Lower lobe of right lung (tissue), 2 donors: ENCODE results near the gene HNRNPL. TPM values are rescaled to one million over a fixed set of nuclear protein-coding genes. Genes with fewer than 3 reads are reported as not detected.
"Not testable (repeated sequence)": the region's sequence is repeated elsewhere in the genome, so short reads cannot be mapped to it uniquely, and the experiment has no call there.

Experiments used
- ATAC-seq, 2 donors: fragments of 200-7000 bp; cut with Tn5 transposase; one replicate each; pipeline ENCODE4 v1.9.1; 2020 to 2022; ENCODE audit warnings: mild to moderate bottlenecking in 2 of 2, moderate library complexity in 2 of 2
- DNase-seq: peaks from one replicate; pipeline ENCODE4 v3.0.0-alpha.2; 2020
- H3K27ac ChIP-seq: fragments of 200-600 bp; one replicate; pipeline ENCODE4 v1.8.0; 2022
- H3K27me3 ChIP-seq: fragments of 200-600 bp; one replicate; pipeline ENCODE4 v1.8.0; 2022; ENCODE audit warnings: low read depth
- H3K36me3 ChIP-seq: fragments of 200-600 bp; one replicate; pipeline ENCODE4 v1.8.0; 2022; ENCODE audit warnings: mild to moderate bottlenecking
- H3K4me1 ChIP-seq: fragments of 200-600 bp; one replicate; pipeline ENCODE4 v1.8.0; 2022
- H3K4me3 ChIP-seq: fragments of 200-600 bp; one replicate; pipeline ENCODE4 v1.8.0; 2022; ENCODE audit warnings: mild to moderate bottlenecking
- H3K9me3 ChIP-seq: fragments of 200-600 bp; one replicate; pipeline ENCODE4 v1.8.0; 2022
- intact Hi-C: fragments of 100-400 bp; cut with DNase I; formaldehyde crosslinking; loops from one replicate; pipeline ENCODE4 v1.11.0; 2022
- total RNA-seq: library from RNA; stranded (reverse); fragmentation: NEBNext Ultra II Directional; extraction: Animal tissue kit (Norgen Biotek cat#: 25700); gene quantifications from one replicate; pipeline ENCODE4 v1.2.1, GENCODE V29; 2021
- TF ChIP-seq, protein P1 (sequence below): fragments of 200-600 bp; IDR thresholded peaks from one replicate; pipeline ENCODE4 v1.8.0; 2022; ENCODE audit warnings: antibody characterized with exemption, mild to moderate bottlenecking
- donor health status: DM: no; HTN: yes; CAD: no; lungs with severe emphysema.

The HNRNPL gene
- total RNA-seq, 1 donor from 2014 or later, result 274 TPM

DNA sequence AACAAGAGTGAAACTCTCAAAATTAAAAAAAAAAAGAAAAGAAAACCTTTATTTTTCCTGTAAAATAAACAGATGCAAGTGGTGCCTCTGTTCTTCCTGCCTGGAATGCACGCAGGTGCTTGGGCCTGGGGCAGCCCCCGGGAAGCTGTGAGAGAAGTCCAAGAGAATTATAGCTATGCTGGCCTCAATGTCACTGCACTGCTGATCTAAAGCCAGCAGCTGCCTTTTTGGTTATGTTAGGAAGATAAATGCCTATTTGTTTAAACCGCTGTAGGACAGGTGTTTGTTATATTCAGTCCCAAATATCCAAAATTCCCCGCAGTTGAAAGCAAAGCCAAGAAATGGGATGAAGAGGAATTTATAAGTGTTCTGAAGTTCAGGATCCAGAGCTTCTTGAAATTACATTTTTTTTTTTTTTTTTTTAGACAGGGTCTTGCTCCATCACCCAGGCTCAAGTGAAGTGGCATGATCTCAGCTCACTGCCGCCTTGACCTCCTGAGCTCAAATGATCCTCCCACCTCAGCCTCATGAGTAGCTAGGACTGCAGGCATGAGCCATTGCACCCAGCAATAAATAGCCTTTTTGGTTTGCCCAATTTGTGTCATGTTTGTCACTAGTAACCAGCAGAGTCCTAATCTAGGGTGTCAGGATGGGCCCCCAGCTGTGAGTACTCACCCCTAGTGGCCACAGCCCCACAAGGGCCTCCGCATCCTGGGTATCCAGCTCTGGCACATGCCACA, 26.0 kb upstream of the HNRNPL start:
- Histone ChIP-seq H3K4me3 (no peak overlapping the region), H3K27me3 (no peaks in the 10 kb centered on the region), H3K36me3 (peaks cover 18% of the 10 kb centered on the region), H3K4me1 (peaks cover 19% of the 10 kb centered on the region), H3K9me3 (no peaks in the 10 kb centered on the region), H3K27ac (no peak overlapping the region)
- intact Hi-C loops, result no loop called here
- ATAC-seq (no peak), DNase-seq (no peak)
- TF ChIP-seq, protein P1, sequence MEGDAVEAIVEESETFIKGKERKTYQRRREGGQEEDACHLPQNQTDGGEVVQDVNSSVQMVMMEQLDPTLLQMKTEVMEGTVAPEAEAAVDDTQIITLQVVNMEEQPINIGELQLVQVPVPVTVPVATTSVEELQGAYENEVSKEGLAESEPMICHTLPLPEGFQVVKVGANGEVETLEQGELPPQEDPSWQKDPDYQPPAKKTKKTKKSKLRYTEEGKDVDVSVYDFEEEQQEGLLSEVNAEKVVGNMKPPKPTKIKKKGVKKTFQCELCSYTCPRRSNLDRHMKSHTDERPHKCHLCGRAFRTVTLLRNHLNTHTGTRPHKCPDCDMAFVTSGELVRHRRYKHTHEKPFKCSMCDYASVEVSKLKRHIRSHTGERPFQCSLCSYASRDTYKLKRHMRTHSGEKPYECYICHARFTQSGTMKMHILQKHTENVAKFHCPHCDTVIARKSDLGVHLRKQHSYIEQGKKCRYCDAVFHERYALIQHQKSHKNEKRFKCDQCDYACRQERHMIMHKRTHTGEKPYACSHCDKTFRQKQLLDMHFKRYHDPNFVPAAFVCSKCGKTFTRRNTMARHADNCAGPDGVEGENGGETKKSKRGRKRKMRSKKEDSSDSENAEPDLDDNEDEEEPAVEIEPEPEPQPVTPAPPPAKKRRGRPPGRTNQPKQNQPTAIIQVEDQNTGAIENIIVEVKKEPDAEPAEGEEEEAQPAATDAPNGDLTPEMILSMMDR, result no peak

DNA sequence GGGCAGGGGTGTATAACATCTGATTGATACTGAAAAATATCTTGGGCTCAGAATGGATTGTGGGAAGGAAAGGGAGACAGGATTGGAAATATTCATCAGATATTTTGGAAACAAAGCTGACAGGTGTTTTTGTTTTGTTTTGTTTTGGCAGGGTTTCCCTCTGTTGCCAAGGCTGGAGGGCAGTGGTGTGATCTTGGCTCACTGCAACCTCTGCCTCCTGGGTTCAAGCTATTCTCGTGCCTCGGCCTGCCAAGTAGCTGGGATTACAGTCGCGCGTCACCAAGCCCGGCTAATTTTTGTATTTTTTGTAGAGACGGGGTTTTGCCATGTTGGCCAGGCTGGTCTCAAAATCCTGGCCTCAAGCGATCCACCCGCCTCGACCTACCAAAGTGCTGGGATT, 23.6 kb upstream of the HNRNPL start:
- peaks cover 33% of the 10 kb centered on the region for H3K4me1 ChIP-seq
- H3K27me3 ChIP-seq, DNase-seq, H3K36me3 ChIP-seq, ATAC-seq, H3K27ac ChIP-seq, intact Hi-C loops, H3K4me3 ChIP-seq, H3K9me3 ChIP-seq: not testable (repeated sequence)

DNA sequence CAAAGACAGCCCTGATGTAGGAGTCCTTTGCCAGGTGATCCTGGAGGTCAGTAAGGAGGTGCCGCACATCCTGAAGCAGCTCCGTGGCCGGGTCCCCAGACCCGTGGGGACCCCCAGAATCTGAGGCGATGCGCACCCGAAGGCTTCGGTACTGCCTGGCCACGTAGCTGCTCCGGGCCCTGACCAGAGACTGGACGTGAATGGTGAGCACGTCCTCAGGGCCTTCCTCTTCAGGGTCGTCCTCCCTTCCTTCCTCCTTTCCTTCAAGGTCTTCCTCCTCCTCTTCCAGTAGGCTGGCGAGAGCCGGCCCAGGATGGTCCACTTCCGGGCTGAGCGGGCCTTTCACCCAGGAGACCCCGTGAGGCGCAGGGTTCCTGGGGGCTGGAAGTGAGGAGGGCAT, 20.8 kb upstream of the HNRNPL start:
- Histone ChIP-seq H3K27ac (peak overlapping the region; percentile 65), H3K4me1 (peaks cover 18% of the 10 kb centered on the region), H3K4me3 (peak overlapping the region; percentile 60), H3K36me3 (no peaks in the 10 kb centered on the region), H3K9me3 (no peaks in the 10 kb centered on the region), H3K27me3 (no peaks in the 10 kb centered on the region)
- intact Hi-C loops, result no loop called here
- DNase-seq (no peak), ATAC-seq (peak; percentile 1 to 2)
- TF ChIP-seq, protein P1, result no peak

DNA sequence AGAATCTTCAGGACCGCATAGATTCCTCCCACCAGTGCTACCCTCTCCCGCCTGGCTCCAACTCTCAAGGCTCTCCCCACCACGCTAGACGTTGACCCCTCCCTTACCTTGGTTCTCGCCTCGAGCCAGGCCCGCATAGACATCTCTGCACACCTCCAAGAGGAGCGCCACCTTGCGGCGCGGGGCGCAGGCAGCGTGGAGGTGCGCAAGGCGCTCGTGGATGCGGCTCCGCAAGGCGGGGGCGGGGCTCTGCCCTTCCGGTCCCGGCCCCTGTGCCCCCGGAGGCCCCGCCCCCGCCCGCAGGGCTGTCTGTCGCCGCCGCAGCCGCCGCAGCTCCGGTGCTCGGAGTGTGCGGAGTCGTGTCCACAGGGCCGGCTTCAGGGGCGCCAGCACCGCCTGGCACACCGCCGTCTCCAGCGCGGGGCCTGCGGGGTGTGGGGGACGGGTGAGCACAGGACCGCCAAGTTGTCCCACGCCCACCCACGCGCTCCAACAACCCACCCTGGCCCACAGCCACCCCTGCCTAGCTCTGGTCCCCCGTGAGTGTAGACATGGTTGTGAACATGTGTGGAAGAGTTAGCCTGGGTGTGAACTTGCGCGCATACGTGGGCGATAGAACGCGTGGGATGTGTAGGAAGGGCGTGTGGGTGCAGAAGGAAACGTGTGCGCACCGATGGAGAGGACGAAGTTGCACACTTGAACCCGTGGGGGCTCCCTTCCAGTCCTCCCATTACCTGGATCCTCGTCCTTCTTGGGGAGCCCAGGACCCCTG, 20.2 kb upstream of the HNRNPL start:
- H3K27me3 ChIP-seq, result no peaks in the 10 kb centered on the region
- no peaks in the 10 kb centered on the region for H3K9me3 ChIP-seq
- peaks cover 23% of the 10 kb centered on the region for H3K4me1 ChIP-seq
- H3K4me3 ChIP-seq, result peak overlapping the region; percentile 60
- H3K36me3 ChIP-seq, result no peaks in the 10 kb centered on the region
- intact Hi-C loops, result no loop called here
- ATAC-seq (peak; percentile 97 to 98), DNase-seq (peak; percentile 95)
- peak overlapping the region; percentile 65 for H3K27ac ChIP-seq
- TF ChIP-seq, protein P1, result peak; percentile 90

DNA sequence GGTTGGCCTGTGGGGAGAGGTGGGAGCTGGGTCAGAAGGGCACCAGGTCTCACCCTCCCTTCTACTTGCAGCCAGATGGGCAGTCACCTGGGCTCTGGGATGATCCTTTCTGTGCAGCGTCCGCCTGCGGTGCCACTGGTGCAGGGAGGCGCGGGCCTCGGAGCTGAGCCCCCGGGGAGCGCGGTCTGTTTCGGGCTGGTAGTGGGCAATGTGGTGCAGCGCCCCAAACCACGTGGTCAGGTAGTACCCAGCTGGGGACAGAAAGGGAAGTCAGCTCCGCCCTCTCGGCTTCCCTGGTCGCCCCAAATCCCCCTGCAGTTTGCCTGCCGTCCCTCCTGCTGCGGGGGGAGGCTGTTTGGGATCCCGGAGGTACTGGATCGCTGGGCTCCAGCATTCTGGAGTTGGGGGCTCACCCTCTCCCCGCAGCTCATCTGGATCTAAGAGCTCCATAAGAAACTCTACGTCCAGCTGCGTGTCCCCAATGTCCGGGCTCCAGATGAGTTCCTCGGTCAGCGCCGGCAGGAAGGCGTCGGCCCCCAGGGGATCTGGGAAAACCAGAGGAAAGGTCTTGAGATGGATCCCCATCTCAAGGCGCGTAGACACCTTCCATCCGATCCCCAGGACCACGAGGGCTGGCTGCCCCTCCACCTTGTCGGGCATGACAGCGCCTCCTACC, 19.5 kb upstream of the HNRNPL start:
- Histone ChIP-seq H3K9me3 (no peaks in the 10 kb centered on the region), H3K27ac (peak overlapping the region; percentile 65)
- peak; percentile 25 to 31 for ATAC-seq

More for the DNA sequence above, 19.5 kb upstream of the HNRNPL start:
- TF ChIP-seq, protein P1, result no peak
- H3K4me3 ChIP-seq, result peak overlapping the region; percentile 60
- no peak for DNase-seq
- no peaks in the 10 kb centered on the region for H3K27me3 ChIP-seq
- intact Hi-C loops, result no loop called here
- peaks cover 30% of the 10 kb centered on the region for H3K4me1 ChIP-seq
- H3K36me3 ChIP-seq, result no peaks in the 10 kb centered on the region
